HepG2 (cell line): ENCODE results near the gene STARD8. TPM values are rescaled to one million over a fixed set of nuclear protein-coding genes. Genes with fewer than 3 reads are reported as not detected.

ENCODE experiments used
- ATAC-seq: fragments of 200-7000 bp; cut with Tn5 transposase; 3 replicates; pipeline ENCODE4 v1.9.1; 2020; ENCODE audit warnings: mild to moderate bottlenecking, moderate library complexity
- BruUV-seq: library from RNA; stranded (reverse); fragments of 400-500 nt; replicated peaks from 2 replicates; lab custom pipeline; 2021; lab: Mats Ljungman, UMichigan
- CTCF ChIA-PET: fragments of 300-600 bp; formaldehyde crosslinking; extraction: SDS; loops from one replicate; lab custom pipeline; 2021; ENCODE audit warnings: low total read pairs, inconsistent platforms, low intra/inter-chr PET ratio; lab: Yijun Ruan, JAX
- POLR2A ChIA-PET: fragments of 350-600 bp; sonication (Branson Sonifier 250); formaldehyde crosslinking; loops from one replicate; lab custom pipeline; 2020; ENCODE audit warnings: antibody characterized with exemption, inconsistent platforms; lab: Yijun Ruan, JAX
- DNase-seq: peaks from one replicate; pipeline ENCODE4 v3.0.0-alpha.2; 2015; ENCODE audit warnings: low spot score
- FAIRE-seq: peaks from 3 replicates; lab custom pipeline; 2011; peaks lifted over from hg19 to GRCh38; lab: Jason Lieb, UNC
- H2AFZ ChIP-seq: one replicate; pipeline ENCODE4 v1.6.1; 2011; ENCODE audit warnings: low read length, inconsistent platforms
- H3K27ac ChIP-seq: fragments of 300-600 bp; 3 replicates; pipeline ENCODE4 v1.8.0; 2011; ENCODE audit warnings: mixed run types, mild to moderate bottlenecking, mixed read lengths, low read length, inconsistent platforms; ENCODE audit not compliant: insufficient read depth; ENCODE audit errors: extremely low read length
- H3K27me3 ChIP-seq, 2 experiments: fragments of 200-600 bp in 1 of 2; 2 replicates in 1 of 2; 3 replicates in 1 of 2; pipeline versions ENCODE4 v1.6.0 to v1.8.0; 2011; ENCODE audit warnings: low read length in 2 of 2, mild to moderate bottlenecking in 2 of 2, moderate library complexity in 2 of 2, inconsistent platforms in 1 of 2; ENCODE audit not compliant: insufficient read depth in 2 of 2, control insufficient read depth in 1 of 2
- H3K36me3 ChIP-seq, 2 experiments: fragments of 200-600 bp in 1 of 2; replicated peaks in 1 of 2; 2 replicates in 1 of 2; 3 replicates in 1 of 2; pipeline versions ENCODE4 v1.5.1 to v1.8.0; 2011; ENCODE audit warnings: low read length in 2 of 2, inconsistent platforms in 1 of 2; ENCODE audit not compliant: insufficient read depth in 2 of 2, control insufficient read depth in 1 of 2
- H3K4me1 ChIP-seq: 2 replicates; pipeline ENCODE4 v1.5.1; 2012; ENCODE audit warnings: low read length, inconsistent platforms; ENCODE audit not compliant: insufficient read depth
- H3K4me2 ChIP-seq: 2 replicates; pipeline ENCODE4 v1.6.0; 2011; ENCODE audit warnings: low read depth, low read length, inconsistent platforms
- H3K4me3 ChIP-seq, 3 experiments: fragments of 200-600 bp in 1 of 3; sonication (generic), shearing (Covaris generic) in 1 of 3; replicated peaks in 1 of 3; 2 replicates each; pipeline ENCODE4 v1.5.1; 2011 to 2016; ENCODE audit warnings: low read length in 3 of 3, inconsistent platforms in 2 of 3, low read depth in 2 of 3, mild to moderate bottlenecking in 2 of 3, control low read depth in 1 of 3, mixed read lengths in 1 of 3; ENCODE audit not compliant: insufficient read depth in 1 of 3
- H3K79me2 ChIP-seq: one replicate; pipeline ENCODE4 v1.6.1; 2011; ENCODE audit warnings: low read length, inconsistent platforms; ENCODE audit not compliant: insufficient read depth
- H3K9ac ChIP-seq: 2 replicates; pipeline ENCODE4 v1.6.0; 2011; ENCODE audit warnings: mild to moderate bottlenecking, low read depth, low read length, inconsistent platforms; ENCODE audit not compliant: insufficient read depth
- H3K9me3 ChIP-seq: 2 replicates; pipeline ENCODE4 v1.5.1; 2012; ENCODE audit warnings: mild to moderate bottlenecking, low read length
- H4K20me1 ChIP-seq: 2 replicates; pipeline ENCODE4 v1.6.0; 2011; ENCODE audit warnings: inconsistent platforms, mild to moderate bottlenecking, low read length, moderate library complexity; ENCODE audit not compliant: insufficient read depth
- FOXO4 ChIP-seq: sonication (generic); formaldehyde crosslinking; conservative IDR thresholded peaks from 2 replicates; pipeline ENCODE4 v1.8.1; 2023; ENCODE audit warnings: missing genetic modification reagents
- MBNL3 ChIP-seq: fragments of 250-450 bp; sonication (Bioruptor Pico); conservative IDR thresholded peaks from 2 replicates; pipeline ENCODE4 v1.8.0; 2022; ENCODE audit warnings: mild to moderate bottlenecking, inconsistent platforms
- POLR2AphosphoS5 ChIP-seq: IDR thresholded peaks from 2 replicates; pipeline ENCODE4 v1.6.1; 2012; ENCODE audit warnings: low read depth, low read length
- ZNF383 ChIP-seq: sonication (generic); formaldehyde crosslinking; IDR thresholded peaks from 2 replicates; pipeline ENCODE4 v1.4.0; 2020; ENCODE audit warnings: missing genetic modification reagents, mild to moderate bottlenecking, borderline replicate concordance
- WGBS: methylation state at CpG from one replicate; pipeline ENCODE4 v1.1.6; 2017; ENCODE audit warnings: low lambda C conversion rate; 5-methylcytosine and 5-hydroxymethylcytosine counted together
- in situ Hi-C: cut with HindIII; loops from 2 replicates; pipeline ENCODE4 v1.10.0; 2017; ENCODE audit warnings: low pct_unique_long_range_greater_than_20kb; ENCODE audit not compliant: extremely low pct_ligation_motif_present
- intact Hi-C: fragments of 100-400 bp; cut with micrococcal nuclease; formaldehyde crosslinking; loops from one replicate; pipeline ENCODE4 v1.10.0; 2022; ENCODE audit not compliant: unreplicated experiment
- polyA plus RNA-seq, 8 experiments: library from polyadenylated mRNA; depleted of rRNA in 3 of 8; stranded (reverse) in 7 of 8; unstranded in 1 of 8; fragments of >200 nt; fragmentation: Illumina TruSeq in 4 of 8; extraction: Trizol in 4 of 8; gene quantifications; 2 replicates each; pipeline versions ENCODE4 v1.2.1 to v1.2.3, GENCODE V29; 2011 to 2016; ENCODE audit warnings: low read depth in 4 of 8, missing spikeins in 1 of 8, mixed read lengths in 1 of 8; ENCODE audit not compliant: insufficient read depth in 1 of 8
- total RNA-seq, 5 experiments: library from RNA; depleted of rRNA; stranded (reverse); fragments of >200 nt; fragmentation: Illumina TruSeq; extraction: Trizol; gene quantifications; 2 replicates each; pipeline ENCODE4 v1.2.3, GENCODE V29; 2016; ENCODE audit warnings: low read depth in 1 of 5
- TF ChIP-seq, protein P1 (sequence below): sonication (generic); formaldehyde crosslinking; IDR thresholded peaks from 2 replicates; pipeline ENCODE4 v1.5.0; 2020; ENCODE audit warnings: mild to moderate bottlenecking, missing genetic modification reagents

STARD8 gene
- total and polyA plus RNA-seq, 2 of the 13 experiments (the other 11 are each of a cell fraction or from before 2014, with no cell fraction given): 0.02 to 0.09 TPM

- BruUV-seq: no TSS peak
- H2AFZ ChIP-seq: no peak overlapping the region
- peak overlapping the region in 1 of 3 experiments; percentile 16; a peak in 1 of 6 replicates for H3K4me3 ChIP-seq
- ChIA-PET CTCF (no interaction called here), POLR2A (no interaction called here)
- no peaks in the 10 kb centered on the region for H3K79me2 ChIP-seq
- H3K9ac ChIP-seq: no peak overlapping the region
- DNase-seq (no peak), ATAC-seq (no peak), FAIRE-seq (no peak)
- intact Hi-C loops: loop anchor here (5.0 kb wide), 1 partner anchor 500 kb away; no protein-coding TSS in a partner anchor
- H3K9me3 ChIP-seq: no peaks in the 10 kb centered on the region
- no peaks in the 10 kb centered on the region for H3K36me3 ChIP-seq
- in situ Hi-C loops: no loop called here
- no peaks in the 10 kb centered on the region for H4K20me1 ChIP-seq
- H3K4me2 ChIP-seq: peak overlapping the region; percentile 9; the same call in 1 of the 2 replicates
- WGBS: 15% methylated on average over 3 of the region's 6 CpGs
- H3K27me3 ChIP-seq: peaks cover 0 to 7% of the 10 kb centered on the region in 2 experiments; a peak in 1 of 5 replicates
- no peak overlapping the region for H3K27ac ChIP-seq
- TF ChIP-seq FOXO4 (CRISPR knock-in tag): no peak
- no peak for TF ChIP-seq ZNF383 (CRISPR knock-in tag)
- TF ChIP-seq POLR2AphosphoS5: no peak
- TF ChIP-seq, protein P1, sequence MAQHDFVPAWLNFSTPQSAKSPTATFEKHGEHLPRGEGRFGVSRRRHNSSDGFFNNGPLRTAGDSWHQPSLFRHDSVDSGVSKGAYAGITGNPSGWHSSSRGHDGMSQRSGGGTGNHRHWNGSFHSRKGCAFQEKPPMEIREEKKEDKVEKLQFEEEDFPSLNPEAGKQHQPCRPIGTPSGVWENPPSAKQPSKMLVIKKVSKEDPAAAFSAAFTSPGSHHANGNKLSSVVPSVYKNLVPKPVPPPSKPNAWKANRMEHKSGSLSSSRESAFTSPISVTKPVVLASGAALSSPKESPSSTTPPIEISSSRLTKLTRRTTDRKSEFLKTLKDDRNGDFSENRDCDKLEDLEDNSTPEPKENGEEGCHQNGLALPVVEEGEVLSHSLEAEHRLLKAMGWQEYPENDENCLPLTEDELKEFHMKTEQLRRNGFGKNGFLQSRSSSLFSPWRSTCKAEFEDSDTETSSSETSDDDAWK (CRISPR knock-in tag): no peak
- no peak for TF ChIP-seq MBNL3 (CRISPR knock-in tag)
- TF ChIP-seq, all 625 proteins: peak for 0
- H3K4me1 ChIP-seq: peaks cover 54% of the 10 kb centered on the region
Observed at GRCh38 chrX:68697036-68697435, 49.6 kb downstream of the STARD8 start.
